Measurements from ENCODE around the gene FASLG.

The FASLG gene

DNA sequence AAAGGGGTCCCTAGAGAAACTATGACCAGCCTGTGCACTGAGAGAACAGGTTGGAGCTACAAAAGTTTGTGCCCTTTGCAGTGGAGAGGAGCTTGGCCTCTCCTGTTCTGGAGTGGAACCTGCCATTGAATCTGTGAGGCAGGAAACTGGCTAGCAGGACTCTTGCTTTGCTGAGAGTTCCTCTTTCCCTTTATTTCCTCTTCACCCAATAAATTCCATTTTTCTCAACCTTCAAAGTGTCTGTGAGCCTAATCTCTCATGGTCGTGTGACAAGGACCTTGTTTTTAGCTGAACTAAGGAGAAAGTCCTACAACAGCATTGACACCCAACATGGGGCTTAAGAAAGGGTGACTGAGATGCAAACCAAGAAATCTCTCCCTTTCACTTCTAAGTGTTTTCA is 42.7 kb upstream of the FASLG start:
- TF ChIP-seq REST (IDR thresholded peaks at IDR 0.05; ENCODE audit: insufficient read depth in 1 of 2, low read depth in 2 of 2, low read length in 2 of 2) (no peak), POLR2AphosphoS5 (IDR thresholded peaks at IDR 0.05; ENCODE audit: low read depth, low read length) (no peak), TAF1 (IDR thresholded peaks at IDR 0.05; ENCODE audit: borderline replicate concordance, insufficient read depth, low read length) (no peak)

DNA sequence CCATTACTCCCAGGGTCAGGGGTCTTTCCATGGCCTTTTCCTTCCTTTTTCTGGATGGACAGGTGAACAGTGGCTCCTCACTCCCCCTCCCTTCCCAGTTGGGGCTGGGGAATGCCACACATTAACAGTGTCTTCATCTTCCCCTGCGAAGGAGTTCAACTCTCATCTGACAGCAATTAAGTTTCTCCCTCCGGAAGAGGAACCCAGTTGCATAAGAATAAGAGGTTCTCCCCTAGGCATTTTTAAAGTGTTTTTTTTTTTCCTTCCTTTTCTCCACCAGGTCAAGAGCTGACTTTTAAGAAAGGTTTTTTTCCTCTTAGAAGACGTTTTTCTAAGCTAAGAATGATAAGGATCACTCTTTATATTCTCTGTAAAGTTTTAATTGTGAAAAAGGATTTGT is 42.3 kb upstream of the FASLG start:
- TF ChIP-seq FOXP2 (optimal IDR thresholded peaks at IDR 0.05; ENCODE audit: borderline replicate concordance, extremely low read depth, extremely low read length, insufficient read depth) = no peak
- TF ChIP-seq POLR2AphosphoS5 (IDR thresholded peaks at IDR 0.05; ENCODE audit: low read depth, low read length) = no peak
- TF ChIP-seq SIN3A (IDR thresholded peaks at IDR 0.05; ENCODE audit: borderline replicate concordance, insufficient read depth, low read length) = no peak
- no peak for TF ChIP-seq REST (IDR thresholded peaks at IDR 0.05; ENCODE audit: insufficient read depth in 1 of 2, low read depth in 2 of 2, low read length in 2 of 2)
- no peak for TF ChIP-seq TAF1 (IDR thresholded peaks at IDR 0.05; ENCODE audit: borderline replicate concordance, insufficient read depth, low read length)

- TF ChIP-seq REST (IDR thresholded peaks at IDR 0.05; ENCODE audit: insufficient read depth in 1 of 2, low read depth in 2 of 2, low read length in 2 of 2) (no peak), POLR2AphosphoS5 (IDR thresholded peaks at IDR 0.05; ENCODE audit: low read depth, low read length) (no peak), FOXP2 (optimal IDR thresholded peaks at IDR 0.05; ENCODE audit: borderline replicate concordance, extremely low read depth, extremely low read length, insufficient read depth) (no peak), TAF1 (IDR thresholded peaks at IDR 0.05; ENCODE audit: borderline replicate concordance, insufficient read depth, low read length) (no peak), SIN3A (IDR thresholded peaks at IDR 0.05; ENCODE audit: borderline replicate concordance, insufficient read depth, low read length) (no peak)
These were observed 36.4 kb upstream of the FASLG start for GRCh38 chr1:172622541-172622940.

- TF ChIP-seq FOXP2 (optimal IDR thresholded peaks at IDR 0.05; ENCODE audit: borderline replicate concordance, extremely low read depth, extremely low read length, insufficient read depth) (no peak), TAF1 (IDR thresholded peaks at IDR 0.05; ENCODE audit: borderline replicate concordance, insufficient read depth, low read length) (no peak), REST (IDR thresholded peaks at IDR 0.05; ENCODE audit: insufficient read depth in 1 of 2, low read depth in 2 of 2, low read length in 2 of 2) (no peak), SIN3A (IDR thresholded peaks at IDR 0.05; ENCODE audit: borderline replicate concordance, insufficient read depth, low read length) (no peak), POLR2AphosphoS5 (IDR thresholded peaks at IDR 0.05; ENCODE audit: low read depth, low read length) (no peak)
These were observed 35.2 kb upstream of the FASLG start for GRCh38 chr1:172623748-172624147.

- TF ChIP-seq FOXP2 (optimal IDR thresholded peaks at IDR 0.05; ENCODE audit: borderline replicate concordance, extremely low read depth, extremely low read length, insufficient read depth) (no peak), TAF1 (IDR thresholded peaks at IDR 0.05; ENCODE audit: borderline replicate concordance, insufficient read depth, low read length) (no peak), POLR2AphosphoS5 (IDR thresholded peaks at IDR 0.05; ENCODE audit: low read depth, low read length) (no peak), REST (IDR thresholded peaks at IDR 0.05; ENCODE audit: insufficient read depth in 1 of 2, low read depth in 2 of 2, low read length in 2 of 2) (no peak), SIN3A (IDR thresholded peaks at IDR 0.05; ENCODE audit: borderline replicate concordance, insufficient read depth, low read length) (no peak)
These were observed 32.1 kb upstream of the FASLG start for GRCh38 chr1:172626845-172627244.
